ENCODE results near the gene TBCB.

DNA sequence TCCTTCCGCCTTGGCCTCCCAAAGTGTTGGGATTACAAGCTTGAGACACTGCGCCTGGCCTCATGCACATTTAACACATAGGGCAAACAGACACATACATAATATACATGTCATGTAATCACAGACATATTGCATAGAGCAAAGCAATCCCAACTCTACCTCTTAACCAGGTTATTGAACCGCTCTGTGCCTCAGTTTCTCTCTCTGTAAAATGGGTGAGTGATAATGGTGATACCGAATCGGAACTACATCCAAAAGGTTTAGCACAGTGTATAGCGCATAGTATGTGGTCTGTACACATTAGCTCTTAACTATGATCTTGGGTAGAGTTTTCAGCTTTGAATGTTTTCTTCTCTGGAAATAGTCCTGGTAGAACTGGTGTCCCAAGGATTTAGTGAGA, 29.4 kb downstream of the TBCB start:
- TF ChIP-seq SP1 (IDR thresholded peaks at IDR 0.05) = no peak
- no peak for TF ChIP-seq FOXM1 (IDR thresholded peaks at IDR 0.05; ENCODE audit: borderline replicate concordance)
- no peak for TF ChIP-seq ELF4 (IDR thresholded peaks at IDR 0.05)
- no peak for TF ChIP-seq ARNT (IDR thresholded peaks at IDR 0.05)
- no peak for TF ChIP-seq SUZ12 (IDR thresholded peaks at IDR 0.05)
- no peak for TF ChIP-seq NFRKB (IDR thresholded peaks at IDR 0.05)
- TF ChIP-seq ZNF384 (IDR thresholded peaks at IDR 0.05) = no peak
- no peak for TF ChIP-seq BHLHE40 (IDR thresholded peaks at IDR 0.05; ENCODE audit: borderline replicate concordance)
- no peak for TF ChIP-seq FOXA1 (IDR thresholded peaks at IDR 0.05)
- no peak for TF ChIP-seq L3MBTL2 (conservative IDR thresholded peaks at IDR 0.05)
- no peak for TF ChIP-seq PKNOX1 (IDR thresholded peaks at IDR 0.05)
- no peak for TF ChIP-seq LEF1 (IDR thresholded peaks at IDR 0.05; ENCODE audit: borderline replicate concordance)
- TF ChIP-seq TARDBP (IDR thresholded peaks at IDR 0.05) = no peak
- TF ChIP-seq FOXK2 (IDR thresholded peaks at IDR 0.05) = no peak
